HEK293 (cell line): ENCODE measurements around the gene NANOS1.
A peak's percentile ranks its signal among the peaks of the same experiment; 100 is the strongest.

Experiments
- CTCF ChIA-PET: fragments of 350-600 bp; formaldehyde crosslinking; extraction: SDS; loops from one replicate; lab custom pipeline; 2021; ENCODE audit warnings: antibody characterized with exemption; lab: Yijun Ruan, JAX
- POLR2A ChIA-PET: fragments of 300-600 bp; formaldehyde crosslinking; extraction: SDS; loops from one replicate; lab custom pipeline; 2020; ENCODE audit warnings: antibody characterized with exemption, inconsistent platforms; lab: Yijun Ruan, JAX
- H3K27ac ChIP-seq: fragments of 200-500 bp; sonication (Bioruptor generic); 2 replicates; pipeline ENCODE4 v1.5.1; 2014; ENCODE audit warnings: low read depth, low read length, control low read depth, inconsistent platforms; ENCODE audit errors: extremely low read depth
- H3K36me3 ChIP-seq, 2 experiments: fragments of 200-500 bp in 1 of 2; sonication (Bioruptor generic) in 1 of 2; 1 replicate in 1 of 2; 2 replicates in 1 of 2; pipeline ENCODE4 v1.5.1; 2014 to 2017; ENCODE audit warnings: inconsistent platforms in 2 of 2, low read length in 2 of 2; ENCODE audit not compliant: control insufficient read depth in 2 of 2, insufficient read depth in 1 of 2
- H3K4me1 ChIP-seq: fragments of 200-500 bp; sonication (Bioruptor generic); 2 replicates; pipeline ENCODE4 v1.5.1; 2014; ENCODE audit warnings: mild to moderate bottlenecking, low read length, inconsistent platforms; ENCODE audit not compliant: control insufficient read depth, insufficient read depth
- H3K4me3 ChIP-seq: 2 replicates; pipeline ENCODE4 v1.5.1; 2011; ENCODE audit warnings: low read depth, mild to moderate bottlenecking, control low read depth, low read length, moderate library complexity
- H3K9me3 ChIP-seq: fragments of 200-500 bp; sonication (Bioruptor generic); 2 replicates; pipeline ENCODE4 v1.5.1; 2014; ENCODE audit warnings: low read depth, low read length, inconsistent platforms; ENCODE audit not compliant: control insufficient read depth, insufficient read depth
- BCL11A ChIP-seq: fragments of 450-650 bp; formaldehyde crosslinking; IDR thresholded peaks from 2 replicates; pipeline ENCODE4 v1.5.1; 2016; ENCODE audit warnings: low read depth, missing biosample characterization, missing genetic modification characterization
- BCL11B ChIP-seq: fragments of 450-650 bp; formaldehyde crosslinking; IDR thresholded peaks from 2 replicates; pipeline ENCODE4 v1.5.1; 2016; ENCODE audit warnings: low read depth, missing biosample characterization, missing genetic modification characterization
- EGR2 ChIP-seq: fragments of 450-650 bp; formaldehyde crosslinking; IDR thresholded peaks from 2 replicates; pipeline ENCODE4 v1.5.1; 2016; ENCODE audit warnings: low read depth, missing biosample characterization, missing genetic modification characterization
- MYNN ChIP-seq: fragments of 450-650 bp; formaldehyde crosslinking; IDR thresholded peaks from 2 replicates; pipeline ENCODE4 v1.5.1; 2016; ENCODE audit warnings: missing biosample characterization, missing genetic modification characterization, borderline replicate concordance
- RBAK ChIP-seq: fragments of 450-650 bp; formaldehyde crosslinking; IDR thresholded peaks from 2 replicates; pipeline ENCODE4 v1.5.1; 2016; ENCODE audit warnings: missing biosample characterization, missing genetic modification characterization
- SP2 ChIP-seq: fragments of 450-650 bp; formaldehyde crosslinking; IDR thresholded peaks from 2 replicates; pipeline ENCODE4 v1.5.1; 2016; ENCODE audit warnings: missing biosample characterization, missing genetic modification characterization
- TRIM28 ChIP-seq: IDR thresholded peaks from 2 replicates; pipeline ENCODE4 v1.6.1; 2011; ENCODE audit warnings: low read length, control low read depth, borderline replicate concordance
- YY1 ChIP-seq: fragments of 450-650 bp; formaldehyde crosslinking; IDR thresholded peaks from 2 replicates; pipeline ENCODE4 v1.5.1; 2018; ENCODE audit warnings: missing biosample characterization, missing genetic modification characterization
- ZBTB48 ChIP-seq: fragments of 450-650 bp; formaldehyde crosslinking; IDR thresholded peaks from 2 replicates; pipeline ENCODE4 v1.5.1; 2016; ENCODE audit warnings: missing biosample characterization, missing genetic modification characterization
- ZBTB8A ChIP-seq: fragments of 450-650 bp; formaldehyde crosslinking; IDR thresholded peaks from 2 replicates; pipeline ENCODE4 v1.5.1; 2016; ENCODE audit warnings: missing biosample characterization, missing genetic modification characterization
- ZEB2 ChIP-seq: fragments of 450-650 bp; formaldehyde crosslinking; IDR thresholded peaks from 2 replicates; pipeline ENCODE4 v1.5.1; 2016; ENCODE audit warnings: missing biosample characterization, missing genetic modification characterization
- ZNF184 ChIP-seq: fragments of 450-650 bp; IDR thresholded peaks from 2 replicates; pipeline ENCODE4 v1.5.1; 2018; ENCODE audit warnings: missing biosample characterization, mild to moderate bottlenecking, missing genetic modification characterization
- ZNF266 ChIP-seq: fragments of 450-650 bp; formaldehyde crosslinking; IDR thresholded peaks from 2 replicates; pipeline ENCODE4 v1.5.1; 2016; ENCODE audit warnings: missing biosample characterization, missing genetic modification characterization, low read depth
- ZNF274 ChIP-seq, 2 experiments: fragments of 200-500 bp in 1 of 2; fragments of 450-650 bp in 1 of 2; sonication (Bioruptor generic) in 1 of 2; formaldehyde crosslinking in 1 of 2; IDR thresholded peaks; 2 replicates each; pipeline versions ENCODE4 v1.5.1 to v1.6.1; 2014 to 2016; ENCODE audit warnings: borderline replicate concordance in 1 of 2, inconsistent platforms in 1 of 2, low read length in 1 of 2, missing biosample characterization in 1 of 2, missing genetic modification characterization in 1 of 2
- ZNF501 ChIP-seq: fragments of 450-650 bp; formaldehyde crosslinking; IDR thresholded peaks from 2 replicates; pipeline ENCODE4 v1.5.1; 2016; ENCODE audit warnings: missing biosample characterization, missing genetic modification characterization
- ZNF529 ChIP-seq: fragments of 450-650 bp; formaldehyde crosslinking; IDR thresholded peaks from 2 replicates; pipeline ENCODE4 v1.5.1; 2017; ENCODE audit warnings: missing genetic modification characterization, missing biosample characterization; ENCODE audit not compliant: insufficient replicate concordance
- ZNF561 ChIP-seq: fragments of 450-650 bp; IDR thresholded peaks from 2 replicates; pipeline ENCODE4 v1.5.1; 2018; ENCODE audit warnings: missing biosample characterization, missing genetic modification characterization, borderline replicate concordance
- ZNF600 ChIP-seq: fragments of 450-650 bp; formaldehyde crosslinking; IDR thresholded peaks from 2 replicates; pipeline ENCODE4 v1.5.1; 2016; ENCODE audit warnings: missing biosample characterization, missing genetic modification characterization
- ZNF624 ChIP-seq: fragments of 450-650 bp; formaldehyde crosslinking; IDR thresholded peaks from 2 replicates; pipeline ENCODE4 v1.5.1; 2017; ENCODE audit warnings: missing biosample characterization, missing genetic modification characterization
- ZNF701 ChIP-seq: fragments of 450-650 bp; formaldehyde crosslinking; IDR thresholded peaks from 2 replicates; pipeline ENCODE4 v1.5.1; 2016; ENCODE audit warnings: missing biosample characterization, missing genetic modification characterization
- ZNF785 ChIP-seq: fragments of 450-650 bp; formaldehyde crosslinking; IDR thresholded peaks from 2 replicates; pipeline ENCODE4 v1.5.1; 2016; ENCODE audit warnings: missing biosample characterization, missing genetic modification characterization
- ZSCAN30 ChIP-seq: fragments of 450-650 bp; IDR thresholded peaks from 2 replicates; pipeline ENCODE4 v1.5.1; 2018; ENCODE audit warnings: missing biosample characterization, mild to moderate bottlenecking, missing genetic modification characterization, moderate library complexity
- TF ChIP-seq, protein P1 (sequence below): fragments of 450-650 bp; formaldehyde crosslinking; conservative IDR thresholded peaks from 2 replicates; pipeline ENCODE4 v1.5.1; 2016; ENCODE audit warnings: low read depth, missing biosample characterization, missing genetic modification characterization
- TF ChIP-seq, protein P2 (sequence below): fragments of 450-650 bp; formaldehyde crosslinking; IDR thresholded peaks from 2 replicates; pipeline ENCODE4 v1.5.1; 2016; ENCODE audit warnings: missing biosample characterization, missing genetic modification characterization
- TF ChIP-seq, protein P3 (sequence below): fragments of 450-650 bp; formaldehyde crosslinking; IDR thresholded peaks from 2 replicates; pipeline ENCODE4 v1.5.1; 2016; ENCODE audit warnings: missing biosample characterization, missing genetic modification characterization

The NANOS1 gene

DNA sequence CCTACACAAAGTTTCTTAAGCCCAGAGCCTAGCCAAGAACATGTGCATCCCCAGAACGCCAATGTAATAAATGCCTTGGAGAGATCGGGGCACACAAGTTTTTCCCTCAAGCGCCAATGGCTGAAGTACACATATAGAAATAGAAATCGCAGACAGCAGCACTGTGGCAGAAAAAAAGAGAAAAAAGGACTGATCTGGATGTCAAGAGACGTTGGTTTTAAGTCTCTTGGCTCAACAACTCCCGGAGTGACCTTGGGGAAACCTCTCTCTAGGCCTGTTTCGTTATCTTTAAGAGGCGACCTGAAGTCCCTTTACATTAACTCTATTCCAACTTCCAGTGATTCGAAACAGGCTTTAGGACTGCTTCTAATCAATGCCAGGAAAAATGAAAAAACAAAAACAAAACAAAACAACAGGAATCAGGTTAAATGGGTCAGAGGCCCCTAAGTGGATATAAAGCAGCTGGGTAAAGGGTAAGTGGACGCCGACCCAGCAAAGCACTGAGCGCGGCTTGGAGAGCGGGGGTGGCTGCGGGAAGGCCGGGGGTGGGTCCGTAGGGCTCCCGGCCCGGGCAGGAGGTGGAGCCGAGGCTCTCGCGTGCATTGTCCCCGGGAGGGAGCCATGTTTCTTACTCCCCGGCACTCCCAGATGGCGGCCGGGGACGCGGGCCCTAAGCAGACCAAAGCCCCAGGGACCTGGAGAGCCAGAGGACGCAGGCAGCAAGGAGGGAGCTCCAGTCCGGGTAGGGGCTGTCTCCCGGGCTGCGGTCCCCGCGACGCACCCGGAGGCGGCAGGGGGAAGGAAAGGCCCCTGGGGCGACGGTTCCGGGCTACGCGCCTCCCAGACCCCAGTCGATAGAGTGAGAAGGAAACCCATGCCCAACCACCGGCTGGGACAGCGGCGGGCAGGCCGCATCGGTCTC lies 50.3 kb downstream of the NANOS1 start (continued):
- TF ChIP-seq, protein P1, sequence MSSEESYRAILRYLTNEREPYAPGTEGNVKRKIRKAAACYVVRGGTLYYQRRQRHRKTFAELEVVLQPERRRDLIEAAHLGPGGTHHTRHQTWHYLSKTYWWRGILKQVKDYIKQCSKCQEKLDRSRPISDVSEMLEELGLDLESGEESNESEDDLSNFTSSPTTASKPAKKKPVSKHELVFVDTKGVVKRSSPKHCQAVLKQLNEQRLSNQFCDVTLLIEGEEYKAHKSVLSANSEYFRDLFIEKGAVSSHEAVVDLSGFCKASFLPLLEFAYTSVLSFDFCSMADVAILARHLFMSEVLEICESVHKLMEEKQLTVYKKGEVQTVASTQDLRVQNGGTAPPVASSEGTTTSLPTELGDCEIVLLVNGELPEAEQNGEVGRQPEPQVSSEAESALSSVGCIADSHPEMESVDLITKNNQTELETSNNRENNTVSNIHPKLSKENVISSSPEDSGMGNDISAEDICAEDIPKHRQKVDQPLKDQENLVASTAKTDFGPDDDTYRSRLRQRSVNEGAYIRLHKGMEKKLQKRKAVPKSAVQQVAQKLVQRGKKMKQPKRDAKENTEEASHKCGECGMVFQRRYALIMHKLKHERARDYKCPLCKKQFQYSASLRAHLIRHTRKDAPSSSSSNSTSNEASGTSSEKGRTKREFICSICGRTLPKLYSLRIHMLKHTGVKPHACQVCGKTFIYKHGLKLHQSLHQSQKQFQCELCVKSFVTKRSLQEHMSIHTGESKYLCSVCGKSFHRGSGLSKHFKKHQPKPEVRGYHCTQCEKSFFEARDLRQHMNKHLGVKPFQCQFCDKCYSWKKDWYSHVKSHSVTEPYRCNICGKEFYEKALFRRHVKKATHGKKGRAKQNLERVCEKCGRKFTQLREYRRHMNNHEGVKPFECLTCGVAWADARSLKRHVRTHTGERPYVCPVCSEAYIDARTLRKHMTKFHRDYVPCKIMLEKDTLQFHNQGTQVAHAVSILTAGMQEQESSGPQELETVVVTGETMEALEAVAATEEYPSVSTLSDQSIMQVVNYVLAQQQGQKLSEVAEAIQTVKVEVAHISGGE (tag by site-specific recombination) = peak; percentile 58
- TF ChIP-seq RBAK (tag by site-specific recombination) = no peak
- peak; percentile 51 for TF ChIP-seq SP2 (tag by site-specific recombination)
- peak; percentile 85 for TF ChIP-seq YY1
- peak; percentile 88 for TF ChIP-seq ZBTB48
- TF ChIP-seq ZNF600 (tag by site-specific recombination) = peak; percentile 73; the same call in 1 of the 2 replicates
- peak; percentile 79 for TF ChIP-seq ZSCAN30 (tag by site-specific recombination)
- TF ChIP-seq EGR2 (tag by site-specific recombination) = peak; percentile 78
- no peak for TF ChIP-seq ZNF624 (tag by site-specific recombination)
- TF ChIP-seq, all 188 proteins: peak for 31

DNA sequence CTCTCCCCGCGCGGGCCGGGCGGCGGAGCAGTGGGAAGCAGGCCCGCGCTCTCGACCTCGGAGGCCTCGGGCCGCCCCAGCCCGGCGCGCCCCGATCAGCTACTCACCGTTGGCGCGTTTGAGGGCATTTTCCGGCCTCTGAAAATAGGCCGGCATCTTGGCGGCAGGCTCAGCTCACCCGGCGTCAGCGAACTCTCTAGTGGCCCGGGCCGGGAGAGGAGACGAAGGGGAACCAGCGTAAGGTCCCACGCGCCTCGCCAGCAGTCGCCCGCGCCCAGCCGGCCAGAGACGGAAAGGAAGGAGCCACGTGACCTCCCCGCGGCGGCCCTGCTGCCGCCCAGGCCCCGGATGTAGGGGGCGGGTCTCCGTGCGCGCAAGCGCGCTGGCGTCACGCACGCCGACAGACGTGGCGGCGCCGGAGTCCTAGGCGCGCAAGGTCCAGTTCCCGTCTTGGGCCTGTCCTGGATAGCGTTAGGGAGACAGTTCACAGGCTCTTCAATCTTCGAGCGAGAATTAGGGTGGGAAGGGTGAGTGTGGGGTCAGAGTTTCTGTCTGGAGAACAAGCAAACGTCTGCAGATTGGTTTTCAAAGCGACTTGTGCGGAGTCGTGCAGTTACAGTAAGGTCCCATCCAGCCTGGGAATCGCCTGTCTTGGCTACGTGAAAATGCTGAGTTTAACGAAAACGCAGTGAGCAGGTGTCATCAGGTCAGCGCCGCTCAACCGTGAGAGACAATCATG lies 51.2 kb downstream of the NANOS1 start, which contains the start of gene EIF3A:
TSS of gene EIF3A (minus strand) at position 297 of the 739 bp plus-strand sequence. CDS start at position 156, 141 bp downstream.
- ChIA-PET POLR2A (interaction anchor here (0.6 to 3.3 kb wide), 4 partner anchors 10 to 48 kb away, joined by 3 to 19 read pairs (median 4); partner anchors contain the start of gene DENND10), CTCF (no interaction called here)
- H3K4me1 ChIP-seq = peaks cover 10% of the 10 kb centered on the region
- peak within 1 kb of the TSS; percentile 96 for H3K27ac ChIP-seq
- peaks cover 4 to 18% of the 10 kb centered on the region in 2 experiments; a peak in 2 of 3 replicates for H3K36me3 ChIP-seq
- peak within 1 kb of the TSS; percentile 94 for H3K4me3 ChIP-seq
- H3K9me3 ChIP-seq = no peaks in the 10 kb centered on the region
- TF ChIP-seq ZNF529 (tag by site-specific recombination) (no peak), ZNF266 (tag by site-specific recombination) (no peak), ZBTB8A (peak; percentile 46), ZNF501 (tag by site-specific recombination) (peak; percentile 95), MYNN (no peak), ZNF184 (tag by site-specific recombination) (no peak), ZNF561 (0 out of 2 replicates have a peak, but pooled peaks have one; percentile 9), ZNF701 (no peak), BCL11B (tag by site-specific recombination) (peak; percentile 53; the same call in 1 of the 2 replicates), ZEB2 (tag by site-specific recombination) (peak; percentile 52; the same call in 1 of the 2 replicates), BCL11A (tag by site-specific recombination) (0 out of 2 replicates have a peak, but pooled peaks have one; percentile 14), TRIM28 (0 out of 2 replicates have a peak, but pooled peaks have one; percentile 14), ZSCAN30 (tag by site-specific recombination) (0 out of 2 replicates have a peak, but pooled peaks have one; percentile 6), ZNF274 (IDR thresholded peaks at IDR 0.05; ENCODE audit: low read length) (no peak), ZNF274 (tag by site-specific recombination; IDR thresholded peaks at IDR 0.05; ENCODE audit: borderline replicate concordance) (no peak), ZNF785 (tag by site-specific recombination) (0 out of 2 replicates have a peak, but pooled peaks have one; percentile 26)
- TF ChIP-seq, protein P2, sequence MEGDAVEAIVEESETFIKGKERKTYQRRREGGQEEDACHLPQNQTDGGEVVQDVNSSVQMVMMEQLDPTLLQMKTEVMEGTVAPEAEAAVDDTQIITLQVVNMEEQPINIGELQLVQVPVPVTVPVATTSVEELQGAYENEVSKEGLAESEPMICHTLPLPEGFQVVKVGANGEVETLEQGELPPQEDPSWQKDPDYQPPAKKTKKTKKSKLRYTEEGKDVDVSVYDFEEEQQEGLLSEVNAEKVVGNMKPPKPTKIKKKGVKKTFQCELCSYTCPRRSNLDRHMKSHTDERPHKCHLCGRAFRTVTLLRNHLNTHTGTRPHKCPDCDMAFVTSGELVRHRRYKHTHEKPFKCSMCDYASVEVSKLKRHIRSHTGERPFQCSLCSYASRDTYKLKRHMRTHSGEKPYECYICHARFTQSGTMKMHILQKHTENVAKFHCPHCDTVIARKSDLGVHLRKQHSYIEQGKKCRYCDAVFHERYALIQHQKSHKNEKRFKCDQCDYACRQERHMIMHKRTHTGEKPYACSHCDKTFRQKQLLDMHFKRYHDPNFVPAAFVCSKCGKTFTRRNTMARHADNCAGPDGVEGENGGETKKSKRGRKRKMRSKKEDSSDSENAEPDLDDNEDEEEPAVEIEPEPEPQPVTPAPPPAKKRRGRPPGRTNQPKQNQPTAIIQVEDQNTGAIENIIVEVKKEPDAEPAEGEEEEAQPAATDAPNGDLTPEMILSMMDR (tag by site-specific recombination) = no peak; the same call in 1 of the 2 replicates
- TF ChIP-seq, protein P3, sequence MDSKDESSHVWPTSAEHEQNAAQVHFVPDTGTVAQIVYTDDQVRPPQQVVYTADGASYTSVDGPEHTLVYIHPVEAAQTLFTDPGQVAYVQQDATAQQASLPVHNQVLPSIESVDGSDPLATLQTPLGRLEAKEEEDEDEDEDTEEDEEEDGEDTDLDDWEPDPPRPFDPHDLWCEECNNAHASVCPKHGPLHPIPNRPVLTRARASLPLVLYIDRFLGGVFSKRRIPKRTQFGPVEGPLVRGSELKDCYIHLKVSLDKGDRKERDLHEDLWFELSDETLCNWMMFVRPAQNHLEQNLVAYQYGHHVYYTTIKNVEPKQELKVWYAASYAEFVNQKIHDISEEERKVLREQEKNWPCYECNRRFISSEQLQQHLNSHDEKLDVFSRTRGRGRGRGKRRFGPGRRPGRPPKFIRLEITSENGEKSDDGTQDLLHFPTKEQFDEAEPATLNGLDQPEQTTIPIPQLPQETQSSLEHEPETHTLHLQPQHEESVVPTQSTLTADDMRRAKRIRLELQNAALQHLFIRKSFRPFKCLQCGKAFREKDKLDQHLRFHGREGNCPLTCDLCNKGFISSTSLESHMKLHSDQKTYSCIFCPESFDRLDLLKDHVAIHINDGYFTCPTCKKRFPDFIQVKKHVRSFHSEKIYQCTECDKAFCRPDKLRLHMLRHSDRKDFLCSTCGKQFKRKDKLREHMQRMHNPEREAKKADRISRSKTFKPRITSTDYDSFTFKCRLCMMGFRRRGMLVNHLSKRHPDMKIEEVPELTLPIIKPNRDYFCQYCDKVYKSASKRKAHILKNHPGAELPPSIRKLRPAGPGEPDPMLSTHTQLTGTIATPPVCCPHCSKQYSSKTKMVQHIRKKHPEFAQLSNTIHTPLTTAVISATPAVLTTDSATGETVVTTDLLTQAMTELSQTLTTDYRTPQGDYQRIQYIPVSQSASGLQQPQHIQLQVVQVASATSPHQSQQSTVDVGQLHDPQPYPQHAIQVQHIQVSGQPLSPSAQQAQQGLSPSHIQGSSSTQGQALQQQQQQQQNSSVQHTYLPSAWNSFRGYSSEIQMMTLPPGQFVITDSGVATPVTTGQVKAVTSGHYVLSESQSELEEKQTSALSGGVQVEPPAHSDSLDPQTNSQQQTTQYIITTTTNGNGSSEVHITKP (tag by site-specific recombination) = 0 out of 2 replicates have a peak, but pooled peaks have one; percentile 18
